Natural killer cell (primary cell): ENCODE data around the gene SRP54. TPM values are rescaled to one million over a fixed set of nuclear protein-coding genes. Genes with fewer than 3 reads are reported as not detected.
A peak's percentile ranks its signal among the peaks of the same experiment; 100 is the strongest.

Experiments
- ATAC-seq, 3 donors: fragments of 150-1000 bp in 2 of 3; fragments of 200-7000 bp in 1 of 3; cut with Tn5 transposase; 1 replicate in 1 of 3; 2 replicates in 2 of 3; pipeline ENCODE4 v1.10.0; 2021; ENCODE audit warnings: mild to moderate bottlenecking in 2 of 3, moderate library complexity in 2 of 3
- DNase-seq, 2 donors: peaks; one replicate each; pipeline versions ENCODE4 v3.0.0 to v3.0.0-alpha.2; 2013 to 2021; ENCODE audit warnings: mixed read lengths in 1 of 2
- H3K27ac ChIP-seq: one replicate; pipeline ENCODE4 v1.5.1; 2013; ENCODE audit warnings: mild to moderate bottlenecking, low read length
- H3K27me3 ChIP-seq: one replicate; pipeline ENCODE4 v1.6.1; 2013; ENCODE audit warnings: low read length; ENCODE audit not compliant: control insufficient read depth, insufficient read depth
- H3K36me3 ChIP-seq: one replicate; pipeline ENCODE4 v1.6.1; 2013; ENCODE audit warnings: low read length; ENCODE audit not compliant: control insufficient read depth, insufficient read depth
- H3K4me1 ChIP-seq: one replicate; pipeline ENCODE4 v1.6.1; 2013; ENCODE audit warnings: low read length; ENCODE audit not compliant: control insufficient read depth, insufficient read depth
- H3K4me3 ChIP-seq: one replicate; pipeline ENCODE4 v1.5.1; 2013; ENCODE audit warnings: low read length
- H3K9me3 ChIP-seq: one replicate; pipeline ENCODE4 v1.6.1; 2013; ENCODE audit warnings: low read length; ENCODE audit not compliant: control insufficient read depth, insufficient read depth
- H3K27ac Mint-ChIP-seq, 2 donors: one replicate each; pipeline ENCODE4 v1.8.0; 2022; ENCODE audit warnings: mild to moderate bottlenecking in 2 of 2, mixed read lengths in 2 of 2, moderate library complexity in 1 of 2
- H3K27me3 Mint-ChIP-seq, 2 donors: one replicate each; pipeline ENCODE4 v1.8.0; 2022; ENCODE audit warnings: low read depth in 2 of 2, mixed read lengths in 2 of 2
- H3K36me3 Mint-ChIP-seq: one replicate; pipeline ENCODE4 v1.8.0; 2022; ENCODE audit warnings: mixed read lengths
- H3K4me1 Mint-ChIP-seq, 2 donors: one replicate each; pipeline ENCODE4 v1.8.0; 2022; ENCODE audit warnings: mixed read lengths in 2 of 2
- H3K4me3 Mint-ChIP-seq: one replicate; pipeline ENCODE4 v1.8.0; 2022; ENCODE audit warnings: mild to moderate bottlenecking, moderate library complexity, mixed read lengths
- H3K9me3 Mint-ChIP-seq, 2 donors: one replicate each; pipeline ENCODE4 v1.8.0; 2022; ENCODE audit warnings: mixed read lengths in 2 of 2
- WGBS: methylation state at CpG from one replicate; pipeline ENCODE4 v1.1.7; 2013; ENCODE audit warnings: missing lambda C conversion rate; ENCODE audit not compliant: insufficient coverage; 5-methylcytosine and 5-hydroxymethylcytosine counted together
- intact Hi-C: fragments of 100-400 bp; cut with micrococcal nuclease; formaldehyde crosslinking; loops from one replicate; pipeline ENCODE4 v1.14.2; 2022
- total RNA-seq, 4 donors: library from RNA; stranded (reverse); fragments of 120-200 nt in 1 of 4; gene quantifications; one replicate each; pipeline versions ENCODE4 v1.2.3 to v1.2.4, GENCODE V29; 2013 to 2022
- TF ChIP-seq, protein P1 (sequence below): fragments of 200-600 bp; IDR thresholded peaks from one replicate; pipeline ENCODE4 v1.8.0; 2022; ENCODE audit warnings: antibody characterized with exemption

Gene SRP54
- total RNA-seq, 3 donors from 2014 or later (not counting 1 experiment from before 2014, with no cell fraction given) = 41.2 to 63.2 (median 48.8) TPM

DNA sequence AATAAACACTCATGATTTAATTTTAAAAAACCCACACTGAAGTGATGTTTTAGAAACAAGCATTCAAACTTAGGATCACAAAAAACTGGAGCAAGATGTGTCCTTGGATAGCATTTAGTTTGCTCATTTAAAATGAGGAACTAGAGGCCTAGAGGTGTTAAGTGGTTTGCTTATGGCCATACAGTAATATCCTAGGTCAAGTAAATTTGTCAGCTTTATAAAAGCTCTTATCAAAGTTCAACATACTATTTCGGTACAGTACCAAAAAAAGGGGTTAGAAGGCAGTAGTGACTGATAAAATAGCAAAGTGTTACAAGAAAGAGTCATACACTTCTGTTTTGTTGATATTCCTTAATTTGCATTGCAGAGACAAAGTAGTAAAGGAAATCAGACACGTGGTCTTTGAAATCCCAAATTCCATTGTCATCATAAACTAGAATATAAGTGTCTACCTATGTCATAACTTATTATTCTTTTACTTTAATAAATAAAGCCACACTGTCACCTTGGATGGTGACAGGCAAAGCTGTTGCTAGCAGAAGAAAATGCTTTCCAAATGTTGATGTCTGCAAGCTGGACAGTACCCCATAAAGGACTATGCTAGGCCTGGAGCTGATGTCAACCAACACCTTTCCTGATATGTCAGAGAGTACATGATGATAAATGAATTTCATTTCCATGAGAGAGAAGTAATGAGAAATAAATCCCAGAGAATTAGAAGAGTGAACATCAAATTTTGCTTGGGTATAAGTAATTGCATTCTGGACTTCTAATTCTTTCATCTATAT, 17.6 kb upstream of the SRP54 start:
- no peaks in the 10 kb centered on the region for H3K27me3 Mint-ChIP-seq
- WGBS = 100% methylated on average over 1 of the region's 2 CpGs

DNA sequence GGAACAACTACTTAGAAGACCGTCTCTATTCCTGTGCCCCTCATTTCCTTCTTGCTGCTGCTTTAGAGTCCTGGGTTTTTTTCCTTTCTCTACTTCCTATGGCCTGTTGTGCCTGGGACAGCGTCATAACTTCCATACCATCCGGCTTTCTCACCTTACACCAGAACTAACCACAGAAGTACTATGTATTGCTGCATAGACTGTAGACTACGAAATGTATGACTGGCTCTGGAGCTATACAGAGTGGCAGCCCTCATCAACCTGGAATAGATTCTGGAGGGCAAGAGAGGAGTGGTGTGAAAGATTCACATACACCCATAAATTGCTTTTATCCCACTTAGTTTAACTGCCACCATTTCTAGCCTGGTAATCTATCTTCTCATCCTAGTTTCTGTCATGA, 16.9 kb upstream of the SRP54 start:
- intact Hi-C loops = no loop called here
- Mint-ChIP-seq H3K27ac (peak overlapping the region in 1 of 2 donors; percentile 78), H3K4me1 (no peaks in the 10 kb centered on the region), H3K9me3 (no peaks in the 10 kb centered on the region), H3K36me3 (no peaks in the 10 kb centered on the region), H3K4me3 (no peak overlapping the region), H3K27me3 (no peaks in the 10 kb centered on the region)
- no peaks in the 10 kb centered on the region for H3K27me3 ChIP-seq
- H3K9me3 ChIP-seq = no peaks in the 10 kb centered on the region
- no peak for ATAC-seq
- no peak overlapping the region for H3K27ac ChIP-seq
- 99% methylated on average over 3 of the region's 4 CpGs for WGBS
- TF ChIP-seq, protein P1, sequence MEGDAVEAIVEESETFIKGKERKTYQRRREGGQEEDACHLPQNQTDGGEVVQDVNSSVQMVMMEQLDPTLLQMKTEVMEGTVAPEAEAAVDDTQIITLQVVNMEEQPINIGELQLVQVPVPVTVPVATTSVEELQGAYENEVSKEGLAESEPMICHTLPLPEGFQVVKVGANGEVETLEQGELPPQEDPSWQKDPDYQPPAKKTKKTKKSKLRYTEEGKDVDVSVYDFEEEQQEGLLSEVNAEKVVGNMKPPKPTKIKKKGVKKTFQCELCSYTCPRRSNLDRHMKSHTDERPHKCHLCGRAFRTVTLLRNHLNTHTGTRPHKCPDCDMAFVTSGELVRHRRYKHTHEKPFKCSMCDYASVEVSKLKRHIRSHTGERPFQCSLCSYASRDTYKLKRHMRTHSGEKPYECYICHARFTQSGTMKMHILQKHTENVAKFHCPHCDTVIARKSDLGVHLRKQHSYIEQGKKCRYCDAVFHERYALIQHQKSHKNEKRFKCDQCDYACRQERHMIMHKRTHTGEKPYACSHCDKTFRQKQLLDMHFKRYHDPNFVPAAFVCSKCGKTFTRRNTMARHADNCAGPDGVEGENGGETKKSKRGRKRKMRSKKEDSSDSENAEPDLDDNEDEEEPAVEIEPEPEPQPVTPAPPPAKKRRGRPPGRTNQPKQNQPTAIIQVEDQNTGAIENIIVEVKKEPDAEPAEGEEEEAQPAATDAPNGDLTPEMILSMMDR = no peak
- H3K4me3 ChIP-seq = no peak overlapping the region
- no peak for DNase-seq
- peaks cover 8% of the 10 kb centered on the region for H3K36me3 ChIP-seq
- H3K4me1 ChIP-seq = no peaks in the 10 kb centered on the region

More for the DNA sequence above, 17.6 kb upstream of the SRP54 start:
- H3K27me3 ChIP-seq = no peaks in the 10 kb centered on the region
- H3K36me3 ChIP-seq = peaks cover 8% of the 10 kb centered on the region
- H3K4me1 Mint-ChIP-seq = no peaks in the 10 kb centered on the region
- H3K4me1 ChIP-seq = no peaks in the 10 kb centered on the region
- H3K9me3 Mint-ChIP-seq = no peaks in the 10 kb centered on the region
- H3K4me3 ChIP-seq = no peak overlapping the region
- TF ChIP-seq, protein P1 = no peak
- DNase-seq (no peak), ATAC-seq (no peak)
- intact Hi-C loops = no loop called here
- peak overlapping the region in 1 of 2 donors; percentile 78 for H3K27ac Mint-ChIP-seq
- H3K4me3 Mint-ChIP-seq = no peak overlapping the region
- no peak overlapping the region for H3K27ac ChIP-seq
- H3K9me3 ChIP-seq = no peaks in the 10 kb centered on the region
- H3K36me3 Mint-ChIP-seq = no peaks in the 10 kb centered on the region

DNA sequence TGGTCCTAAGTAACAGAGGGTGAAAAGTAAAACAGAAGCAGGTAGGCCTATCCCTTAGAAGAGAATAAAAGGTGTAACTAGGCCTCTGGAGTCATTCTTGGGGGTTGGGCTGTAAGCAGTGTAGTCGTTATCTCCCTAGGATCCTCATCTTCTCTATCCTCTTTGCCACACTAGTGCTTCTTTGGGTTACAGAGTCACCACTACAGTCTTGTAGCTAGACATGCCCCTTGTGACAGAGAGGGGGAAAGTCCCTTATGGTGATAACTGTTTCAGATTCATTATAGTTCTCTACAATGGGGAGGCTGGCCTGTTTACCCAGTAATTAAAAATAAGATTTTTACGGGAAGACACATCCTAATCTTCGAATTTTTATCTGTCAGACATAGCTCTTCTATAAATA, 16.4 kb upstream of the SRP54 start:
- Mint-ChIP-seq H3K4me3 (no peak overlapping the region), H3K27me3 (no peaks in the 10 kb centered on the region), H3K4me1 (no peaks in the 10 kb centered on the region), H3K27ac (peak overlapping the region in 1 of 2 donors; percentile 78), H3K9me3 (no peaks in the 10 kb centered on the region), H3K36me3 (no peaks in the 10 kb centered on the region)
- Histone ChIP-seq H3K36me3 (peaks cover 8% of the 10 kb centered on the region), H3K4me3 (no peak overlapping the region), H3K4me1 (no peaks in the 10 kb centered on the region), H3K27me3 (no peaks in the 10 kb centered on the region), H3K9me3 (no peaks in the 10 kb centered on the region), H3K27ac (no peak overlapping the region)
- TF ChIP-seq, protein P1 = no peak
- peak in 1 of 3 donors; percentile 52 for ATAC-seq
- peak in 1 of 2 donors; percentile 18 for DNase-seq
- intact Hi-C loops = no loop called here
- no CpG with 5 or more reads among the region's 3 CpGs for WGBS
